ENCODE measurements around the gene SHOC2.

Gene SHOC2

GRCh38 chr10:110947061-110947595 lies 27.7 kb downstream of the SHOC2 start:
- DNase-seq: no peak

GRCh38 chr10:110951381-110951780 lies 32.0 kb downstream of the SHOC2 start:
- no peak for DNase-seq

DNA sequence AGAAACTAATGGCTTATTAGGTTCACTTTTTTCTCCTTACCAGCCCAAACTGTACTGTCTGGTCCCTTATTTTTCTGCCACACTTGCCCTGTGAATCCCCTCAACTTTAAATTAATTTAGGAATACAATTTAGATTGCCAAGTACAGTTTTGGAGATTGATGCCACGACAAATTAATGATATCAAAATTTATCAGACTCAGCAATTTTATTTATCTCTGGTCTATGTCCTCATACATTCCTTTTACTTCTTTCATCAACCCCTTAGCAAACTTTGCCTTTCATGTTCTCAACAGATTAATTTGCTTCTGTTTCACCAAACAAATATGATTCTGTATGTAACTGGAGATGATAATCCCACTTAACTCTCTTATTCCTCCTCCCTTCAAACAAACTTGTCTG lies 38.2 kb downstream of the SHOC2 start:
- no peak for DNase-seq

- no peak for DNase-seq
Measured at GRCh38 chr10:110959379-110960332, 40.3 kb downstream of the SHOC2 start.

GRCh38 chr10:110960333-110960712 lies 40.9 kb downstream of the SHOC2 start:
- no peak for DNase-seq

DNA sequence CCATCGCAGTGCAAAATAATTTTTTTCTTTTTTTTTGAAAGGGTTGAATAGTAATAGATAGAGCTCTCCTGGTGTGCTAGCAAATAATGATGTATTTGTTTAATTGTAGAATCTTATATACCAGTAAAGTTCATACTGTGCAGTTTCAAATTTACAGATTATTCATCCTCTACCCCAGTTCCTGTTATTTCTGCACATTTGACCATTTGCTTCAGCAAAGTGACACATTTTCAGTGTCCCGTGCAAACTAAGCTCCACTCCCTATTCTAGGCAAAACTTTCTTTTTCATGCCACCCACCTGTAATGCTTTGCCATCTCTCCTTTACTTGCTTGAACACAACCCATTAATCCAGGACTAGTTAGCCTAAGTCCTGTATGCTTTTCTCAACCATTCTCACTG lies 43.0 kb downstream of the SHOC2 start:
- no peak for DNase-seq

- no peak for DNase-seq
Measured at GRCh38 chr10:110963162-110963561, 43.8 kb downstream of the SHOC2 start.

GRCh38 chr10:110964681-110965080 lies 45.3 kb downstream of the SHOC2 start:
- no peak for DNase-seq

DNA sequence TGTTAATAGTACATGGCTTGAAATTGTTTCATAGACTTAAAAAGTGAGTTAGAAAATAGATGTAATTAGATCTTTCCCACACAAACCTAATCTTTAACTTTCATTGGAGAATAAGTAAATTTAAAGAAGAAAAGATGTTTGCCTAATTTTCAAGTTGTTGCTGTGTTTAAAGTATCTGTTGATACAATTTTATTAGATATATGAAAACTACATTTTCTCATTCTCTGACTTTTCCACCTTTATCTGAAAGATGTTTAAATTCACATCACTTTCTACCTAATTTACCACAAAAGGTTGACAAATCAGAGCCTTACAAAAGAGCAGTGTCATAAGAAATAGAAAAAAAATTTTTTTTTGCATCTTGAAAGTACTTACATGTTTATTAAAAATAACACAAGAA lies 45.8 kb downstream of the SHOC2 start:
- DNase-seq: no peak

DNA sequence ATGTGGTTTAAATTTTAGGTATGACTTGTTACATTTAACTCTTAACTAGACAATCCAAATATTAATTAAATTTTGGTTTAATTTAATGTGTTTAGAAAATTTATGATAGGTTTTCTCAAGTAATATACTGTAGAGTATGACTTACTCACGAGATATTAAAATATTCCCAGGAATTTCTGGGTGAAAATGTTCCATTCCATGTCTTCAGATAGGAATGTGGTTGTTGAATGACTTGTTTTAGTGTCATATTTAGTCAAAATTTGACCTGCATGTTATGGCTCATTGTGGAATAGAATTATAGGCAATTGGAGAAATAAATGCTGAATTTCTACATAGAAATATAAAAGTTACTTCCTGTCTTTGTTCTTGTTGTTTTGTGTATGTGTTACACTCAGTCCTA lies 46.7 kb downstream of the SHOC2 start:
- no peak for DNase-seq

DNA sequence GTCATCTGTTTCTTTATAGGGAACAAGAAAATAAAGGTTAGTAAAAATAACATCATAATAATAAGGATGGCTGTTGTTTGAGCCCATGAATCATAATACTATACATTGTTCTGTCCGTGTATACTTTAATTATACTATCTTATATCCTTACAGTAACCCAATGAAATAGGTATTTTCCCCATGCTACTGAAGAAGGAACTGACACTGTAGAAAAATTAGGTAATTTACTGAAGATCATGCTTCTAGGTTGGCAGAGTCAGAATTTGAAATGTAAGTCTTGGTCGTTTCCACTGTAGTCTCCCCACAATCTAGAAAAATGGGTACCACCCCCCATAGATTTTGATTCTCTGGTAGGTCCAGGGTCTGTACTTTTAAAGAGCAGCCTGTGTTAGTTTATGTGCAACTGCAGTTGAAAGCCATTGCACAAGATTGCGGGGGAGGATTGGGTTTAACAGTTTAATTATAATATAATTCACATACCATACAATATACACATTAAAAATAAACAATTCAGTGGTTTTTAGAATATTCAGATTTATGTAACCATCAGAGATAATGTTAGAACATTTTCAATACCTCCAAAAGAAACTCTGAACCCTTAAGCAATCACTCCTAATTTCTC lies 47.7 kb downstream of the SHOC2 start:
- DNase-seq: no peak

DNA sequence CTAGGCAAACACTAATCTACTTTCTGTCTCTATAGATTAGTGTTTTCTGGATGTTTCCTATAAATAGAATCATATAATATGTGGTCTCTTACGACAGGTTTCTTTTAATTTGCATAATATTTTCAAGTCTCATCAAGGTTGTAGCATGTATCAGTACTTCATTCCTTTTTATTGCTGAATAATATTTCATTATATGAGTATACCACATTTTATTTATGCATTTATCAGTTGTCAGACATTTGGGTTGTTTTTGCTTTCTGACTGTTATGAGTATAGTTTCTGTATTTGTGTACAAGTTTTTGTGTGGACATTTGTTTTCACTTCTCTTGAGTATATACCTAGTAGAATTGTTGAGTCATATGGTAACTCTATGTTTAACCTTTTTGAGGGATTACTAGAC lies 48.2 kb downstream of the SHOC2 start:
- no peak for DNase-seq

DNA sequence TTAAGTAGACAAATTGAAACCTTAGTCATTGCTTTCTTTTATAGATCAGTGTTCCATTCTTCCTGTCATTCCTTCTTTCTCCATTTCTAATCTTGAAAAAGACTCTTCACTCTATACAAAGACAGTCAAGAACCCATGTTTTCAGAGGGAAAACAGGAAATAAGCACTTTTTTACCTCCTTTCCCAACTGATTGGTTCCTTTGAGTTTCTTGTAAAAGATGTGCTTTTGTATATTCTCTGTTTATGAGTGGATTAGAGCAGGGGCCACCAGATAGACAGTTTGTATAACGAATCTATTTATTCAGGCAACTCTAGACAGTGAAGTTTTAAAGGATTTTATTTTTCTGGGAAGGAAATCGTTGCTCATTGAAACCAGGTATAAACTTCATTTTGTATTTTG lies 49.8 kb downstream of the SHOC2 start:
- DNase-seq: no peak

DNA sequence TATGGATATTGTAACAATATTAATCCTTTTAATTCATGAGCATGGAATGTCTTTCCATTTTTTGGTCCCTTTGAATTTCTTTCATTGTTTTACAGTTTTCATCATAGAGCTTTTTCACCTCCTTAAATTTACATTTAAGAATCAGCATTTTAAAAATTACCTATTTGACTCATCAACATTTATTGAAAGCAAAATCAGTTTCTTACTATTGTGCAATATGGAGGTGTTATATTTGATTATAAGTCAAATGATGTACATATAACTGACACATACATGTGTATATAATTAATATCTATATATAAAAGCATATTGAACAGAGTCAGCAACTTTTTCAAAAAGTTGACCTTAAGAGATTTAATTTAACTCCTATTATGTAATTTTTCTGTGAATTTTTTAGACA lies 52.2 kb downstream of the SHOC2 start:
- DNase-seq: no peak

GRCh38 chr10:110972231-110973134 lies 53.1 kb downstream of the SHOC2 start:
- DNase-seq: no peak

DNA sequence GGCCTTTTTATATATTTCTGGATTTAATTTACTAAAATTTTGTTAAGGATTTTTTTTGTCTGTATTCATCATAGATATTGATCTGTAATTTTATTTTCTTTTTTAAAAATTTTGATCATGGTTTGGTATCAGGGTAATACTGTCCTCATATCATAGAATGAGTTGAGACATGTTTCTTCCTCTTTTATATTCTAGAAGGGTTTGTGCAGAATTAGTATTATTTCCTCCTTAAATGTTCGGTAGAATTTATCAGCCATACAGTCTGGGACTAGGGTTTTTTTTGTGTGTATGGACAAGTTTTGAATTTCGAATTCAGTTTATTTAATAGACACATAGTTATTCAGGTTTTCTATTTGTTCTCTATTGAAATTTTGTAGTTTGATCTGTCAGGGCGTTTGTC lies 54.0 kb downstream of the SHOC2 start:
- DNase-seq: no peak

DNA sequence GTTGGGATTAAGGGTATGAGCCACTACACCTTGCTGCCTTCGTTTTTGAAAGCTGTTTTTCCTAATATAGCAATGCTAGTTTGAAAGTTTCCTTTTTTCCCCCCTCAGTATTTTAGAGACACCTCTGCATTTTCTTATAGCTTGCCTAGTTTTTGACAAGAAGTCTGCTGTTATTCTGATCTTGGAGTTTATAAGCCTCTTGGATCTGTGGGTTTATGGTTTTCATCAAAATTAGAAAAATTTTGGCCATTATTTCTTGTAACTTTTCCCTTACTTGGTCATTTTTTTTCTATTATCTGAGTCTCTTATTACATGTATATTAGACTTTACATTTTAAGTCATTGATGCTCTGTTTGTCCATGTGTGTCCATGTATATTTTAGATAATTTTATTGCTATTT lies 57.2 kb downstream of the SHOC2 start:
- DNase-seq: no peak

DNA sequence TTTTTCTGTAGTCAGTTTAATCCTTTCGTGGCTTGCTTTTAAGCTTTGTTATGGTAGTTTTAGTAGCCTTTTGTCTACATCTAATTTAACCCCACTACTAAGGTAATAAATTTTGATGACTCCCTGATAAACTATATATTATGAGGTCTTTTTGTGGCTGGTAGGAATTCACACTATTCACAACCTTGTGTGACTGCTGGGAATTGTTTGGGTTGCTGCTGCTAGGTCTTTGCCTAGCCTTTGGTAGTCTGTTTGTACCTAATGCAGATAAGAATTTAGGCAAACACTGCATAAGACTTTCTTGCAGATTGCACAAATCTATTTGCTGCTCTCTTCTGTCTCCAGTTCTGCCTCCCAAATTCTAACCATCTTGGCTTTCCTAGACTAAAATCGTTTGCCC lies 58.3 kb downstream of the SHOC2 start:
- no peak for DNase-seq

DNA sequence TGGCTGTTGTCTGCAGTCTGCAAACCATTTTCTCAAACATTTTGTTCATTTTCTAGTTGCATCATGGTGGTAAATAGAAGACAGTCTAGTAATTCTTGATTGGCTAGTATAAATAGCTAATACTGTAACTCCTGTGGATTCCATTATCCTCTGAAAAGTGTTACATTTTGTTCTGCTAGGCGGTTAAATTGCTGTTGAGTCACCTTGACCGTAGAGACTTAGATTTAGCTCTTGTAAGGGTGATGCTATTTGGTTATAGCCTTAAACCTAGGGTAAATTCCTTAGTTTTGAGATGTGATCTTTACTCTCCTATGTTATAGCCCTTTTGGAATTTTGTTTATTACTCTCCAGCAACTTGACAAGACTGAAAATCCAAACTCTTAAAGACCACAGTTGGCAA lies 58.8 kb downstream of the SHOC2 start:
- DNase-seq: no peak

- no peak for DNase-seq
Measured at GRCh38 chr10:110979611-110980010, 60.2 kb downstream of the SHOC2 start.

GRCh38 chr10:110980807-110981206 lies 61.4 kb downstream of the SHOC2 start:
- no peak for DNase-seq

- no peak for DNase-seq
Measured at GRCh38 chr10:110983466-110983865, 64.1 kb downstream of the SHOC2 start.
